Measurements from ENCODE around the gene GRAMD2A. TPM values are rescaled to one million over a fixed set of nuclear protein-coding genes. Genes with fewer than 3 reads are reported as not detected.

Gene GRAMD2A
- total and polyA plus RNA-seq, 2 donors (not counting 3 experiments of a cell fraction or from before 2014, with no cell fraction given) = 0.08 to 0.29 TPM

DNA sequence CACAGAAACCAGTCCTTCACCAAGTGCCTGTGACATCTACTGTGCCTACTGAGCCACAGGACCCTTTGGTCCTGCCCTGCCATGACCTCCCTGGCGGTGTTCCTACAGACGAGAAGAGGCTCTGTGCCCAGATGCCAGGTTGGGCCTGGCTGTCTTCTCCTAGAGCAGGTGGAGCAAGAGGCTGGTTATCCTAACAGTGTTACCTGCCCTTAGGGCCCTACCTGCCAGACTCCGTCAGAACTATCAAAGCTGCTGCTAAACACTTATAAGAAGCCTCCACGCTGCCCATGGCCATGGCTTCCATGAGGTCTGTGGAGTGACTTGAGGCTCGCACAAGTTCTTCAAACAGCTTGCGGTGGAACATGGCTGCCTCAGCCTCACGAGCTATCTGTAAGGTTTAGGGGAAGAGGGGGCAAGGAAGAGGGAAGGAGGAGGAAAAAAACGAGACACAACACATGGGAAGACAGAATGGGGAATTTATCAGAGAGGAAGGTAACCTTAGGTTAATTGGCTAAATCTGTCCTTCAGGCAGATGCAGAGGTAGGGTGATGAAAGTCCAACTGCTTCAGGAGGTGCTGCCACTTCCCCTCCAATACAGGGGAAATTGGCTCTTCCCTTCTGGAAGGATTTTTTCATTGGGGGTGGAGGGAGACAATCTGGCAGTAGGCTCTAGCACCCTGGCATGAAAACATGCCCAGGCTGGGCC, 5.4 kb upstream of the GRAMD2A start:
- intact Hi-C loops (cut with micrococcal nuclease) (no loop called here), dilution Hi-C loops (cut with MboI; ENCODE audit: extremely low pct_ligation_motif_present, low sequenced_read_pairs) (no loop called here)
- DNase-seq (ENCODE audit: low read depth, low spot score) = no peak
- Histone ChIP-seq H3K9me1 (replicated peaks; ENCODE audit: control insufficient read depth, extremely low read depth, insufficient read depth, low read length) (no peaks in the 10 kb centered on the region), H3K4me2 (ENCODE audit: insufficient read depth, low read length) (no peak overlapping the region), H2AFZ (ENCODE audit: low read depth, low read length) (no peak overlapping the region), H3K79me2 (ENCODE audit: control insufficient read depth, insufficient read depth, low read length) (peaks cover 4% of the 10 kb centered on the region), H3K36me3 (ENCODE audit: control insufficient read depth in 2 of 2, extremely low read depth in 1 of 2, insufficient read depth in 2 of 2, low read length in 2 of 2) (peaks cover 56 to 61% of the 10 kb centered on the region in 2 experiments), H3K27ac (ENCODE audit: insufficient read depth, low read depth, low read length) (peak overlapping the region; percentile 36), H4K20me1 (replicated peaks; ENCODE audit: control insufficient read depth, extremely low read depth, insufficient read depth, low read length) (no peaks in the 10 kb centered on the region), H3K4me3 (replicated peaks in 1 of 3; ENCODE audit: insufficient read depth in 1 of 3, low read depth in 1 of 3, low read length in 3 of 3) (no peak overlapping the region), H3K4me1 (ENCODE audit: control insufficient read depth, extremely low read depth, insufficient read depth, low read length) (peaks cover 8% of the 10 kb centered on the region), H3K9me3 (replicated peaks; ENCODE audit: control insufficient read depth, insufficient read depth, low read length) (no peaks in the 10 kb centered on the region), H3K9ac (replicated peaks; ENCODE audit: extremely low read depth, insufficient read depth, low read length) (no peak overlapping the region), H3K27me3 (ENCODE audit: control insufficient read depth in 2 of 2, insufficient read depth in 2 of 2, low read length in 2 of 2) (no peaks in the 10 kb centered on the region)
- FAIRE-seq = no peak
- TF ChIP-seq GATA2 (IDR thresholded peaks at IDR 0.05; ENCODE audit: insufficient read depth, insufficient read length, low read depth, low read length) = no peak
- no peak for TF ChIP-seq EZH2 (IDR thresholded peaks at IDR 0.05; ENCODE audit: borderline replicate concordance, low read depth, low read length, severe bottlenecking)
- TF ChIP-seq FOS (IDR thresholded peaks at IDR 0.05; ENCODE audit: borderline replicate concordance, insufficient read depth, low read length) = no peak
- no peak for TF ChIP-seq MYC (IDR thresholded peaks at IDR 0.05; ENCODE audit: low read depth, low read length)
- CTCF ChIA-PET = interaction anchor here (0.9 to 1.9 kb wide), 7 partner anchors 9 to 110 kb away, joined by 3 to 18 read pairs (median 3); no protein-coding TSS in a partner anchor
- no TSS peak for BruUV-seq (replicated peaks)
- POLR2A ChIA-PET = no interaction called here

DNA sequence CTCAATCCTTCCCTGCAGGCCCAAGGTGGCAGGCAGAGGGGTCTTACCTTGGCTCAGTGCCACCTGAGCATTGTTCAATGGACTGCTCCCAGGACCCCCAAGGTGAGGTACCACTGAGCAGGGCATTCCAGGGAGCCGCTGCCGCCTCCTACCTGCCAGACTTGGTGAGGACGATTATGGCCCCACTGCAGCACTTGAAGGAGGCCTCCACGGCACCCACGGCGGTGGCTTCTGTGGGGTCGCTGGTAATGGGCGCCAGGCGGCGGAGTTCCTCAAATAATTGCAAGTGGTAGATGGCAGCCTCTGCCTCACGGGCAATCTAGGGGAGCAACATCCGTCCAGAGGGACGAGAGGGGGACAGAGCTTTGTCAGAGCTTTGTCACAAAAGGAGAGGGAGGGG, 4.7 kb upstream of the GRAMD2A start:
- Histone ChIP-seq H3K4me1 (ENCODE audit: control insufficient read depth, extremely low read depth, insufficient read depth, low read length) (peaks cover 8% of the 10 kb centered on the region), H3K9me1 (replicated peaks; ENCODE audit: control insufficient read depth, extremely low read depth, insufficient read depth, low read length) (no peaks in the 10 kb centered on the region), H3K27ac (ENCODE audit: insufficient read depth, low read depth, low read length) (no peak overlapping the region), H3K79me2 (ENCODE audit: control insufficient read depth, insufficient read depth, low read length) (no peaks in the 10 kb centered on the region), H3K9me3 (replicated peaks; ENCODE audit: control insufficient read depth, insufficient read depth, low read length) (no peaks in the 10 kb centered on the region), H3K4me2 (ENCODE audit: insufficient read depth, low read length) (no peak overlapping the region), H3K9ac (replicated peaks; ENCODE audit: extremely low read depth, insufficient read depth, low read length) (no peak overlapping the region), H3K27me3 (ENCODE audit: control insufficient read depth in 2 of 2, insufficient read depth in 2 of 2, low read length in 2 of 2) (peaks cover 0 to under 1% of the 10 kb centered on the region in 2 experiments), H4K20me1 (replicated peaks; ENCODE audit: control insufficient read depth, extremely low read depth, insufficient read depth, low read length) (no peaks in the 10 kb centered on the region), H3K4me3 (replicated peaks in 1 of 3; ENCODE audit: insufficient read depth in 1 of 3, low read depth in 1 of 3, low read length in 3 of 3) (no peak overlapping the region), H2AFZ (ENCODE audit: low read depth, low read length) (no peak overlapping the region), H3K36me3 (ENCODE audit: control insufficient read depth in 2 of 2, extremely low read depth in 1 of 2, insufficient read depth in 2 of 2, low read length in 2 of 2) (peaks cover 50 to 54% of the 10 kb centered on the region in 2 experiments)
- no TSS peak for BruUV-seq (replicated peaks)
- dilution Hi-C loops (cut with MboI; ENCODE audit: extremely low pct_ligation_motif_present, low sequenced_read_pairs) = no loop called here
- CTCF ChIA-PET = interaction anchor here (0.9 to 4.7 kb wide), 4 partner anchors 10 to 84 kb away, joined by 3 to 63 read pairs (median 10); no protein-coding TSS in a partner anchor
- FAIRE-seq (no peak), DNase-seq (ENCODE audit: low read depth, low spot score) (no peak)
- intact Hi-C loops (cut with micrococcal nuclease) = no loop called here
- POLR2A ChIA-PET = no interaction called here
- TF ChIP-seq MYC (IDR thresholded peaks at IDR 0.05; ENCODE audit: low read depth, low read length) = no peak
- TF ChIP-seq POLR2AphosphoS5 (IDR thresholded peaks at IDR 0.05; ENCODE audit: insufficient read depth, low read depth, low read length) = no peak
- no peak for TF ChIP-seq EZH2 (IDR thresholded peaks at IDR 0.05; ENCODE audit: borderline replicate concordance, low read depth, low read length, severe bottlenecking)
- TF ChIP-seq, protein P1, sequence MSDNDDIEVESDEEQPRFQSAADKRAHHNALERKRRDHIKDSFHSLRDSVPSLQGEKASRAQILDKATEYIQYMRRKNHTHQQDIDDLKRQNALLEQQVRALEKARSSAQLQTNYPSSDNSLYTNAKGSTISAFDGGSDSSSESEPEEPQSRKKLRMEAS (IDR thresholded peaks at IDR 0.05; ENCODE audit: insufficient read depth, insufficient read length) = no peak
- TF ChIP-seq POLR2A (IDR thresholded peaks at IDR 0.05; ENCODE audit: low read depth, low read length) = no peak
- TF ChIP-seq JUN (IDR thresholded peaks at IDR 0.05; ENCODE audit: borderline replicate concordance, insufficient read depth, insufficient read length, low read depth) = no peak
- TF ChIP-seq, protein P2, sequence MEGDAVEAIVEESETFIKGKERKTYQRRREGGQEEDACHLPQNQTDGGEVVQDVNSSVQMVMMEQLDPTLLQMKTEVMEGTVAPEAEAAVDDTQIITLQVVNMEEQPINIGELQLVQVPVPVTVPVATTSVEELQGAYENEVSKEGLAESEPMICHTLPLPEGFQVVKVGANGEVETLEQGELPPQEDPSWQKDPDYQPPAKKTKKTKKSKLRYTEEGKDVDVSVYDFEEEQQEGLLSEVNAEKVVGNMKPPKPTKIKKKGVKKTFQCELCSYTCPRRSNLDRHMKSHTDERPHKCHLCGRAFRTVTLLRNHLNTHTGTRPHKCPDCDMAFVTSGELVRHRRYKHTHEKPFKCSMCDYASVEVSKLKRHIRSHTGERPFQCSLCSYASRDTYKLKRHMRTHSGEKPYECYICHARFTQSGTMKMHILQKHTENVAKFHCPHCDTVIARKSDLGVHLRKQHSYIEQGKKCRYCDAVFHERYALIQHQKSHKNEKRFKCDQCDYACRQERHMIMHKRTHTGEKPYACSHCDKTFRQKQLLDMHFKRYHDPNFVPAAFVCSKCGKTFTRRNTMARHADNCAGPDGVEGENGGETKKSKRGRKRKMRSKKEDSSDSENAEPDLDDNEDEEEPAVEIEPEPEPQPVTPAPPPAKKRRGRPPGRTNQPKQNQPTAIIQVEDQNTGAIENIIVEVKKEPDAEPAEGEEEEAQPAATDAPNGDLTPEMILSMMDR (IDR thresholded peaks at IDR 0.05; ENCODE audit: extremely low read depth in 1 of 2, insufficient read depth in 1 of 2, low read depth in 1 of 2, low read length in 2 of 2) = no peak
- TF ChIP-seq GATA2 (IDR thresholded peaks at IDR 0.05; ENCODE audit: insufficient read depth, insufficient read length, low read depth, low read length) = no peak
- no peak for TF ChIP-seq FOS (IDR thresholded peaks at IDR 0.05; ENCODE audit: borderline replicate concordance, insufficient read depth, low read length)

Measured in endothelial cell of umbilical vein (primary cell).